ENCODE measurements around the gene DHX34. TPM values are rescaled to one million over a fixed set of nuclear protein-coding genes. Genes with fewer than 3 reads are reported as not detected.
A peak's percentile ranks its signal among the peaks of the same experiment; 100 is the strongest.
"Not testable (repeated sequence)": the region's sequence is repeated elsewhere in the genome, so short reads cannot be mapped to it uniquely, and the experiment has no call there.

DHX34 gene
- total RNA-seq, 1 donor from 2014 or later: 5.2 TPM

GRCh38 chr19:47363758-47364531, 14.8 kb downstream of the DHX34 start:
- DNase-seq (ENCODE audit: low read depth in 2 of 2): peak; percentile 89 to 92

DNA sequence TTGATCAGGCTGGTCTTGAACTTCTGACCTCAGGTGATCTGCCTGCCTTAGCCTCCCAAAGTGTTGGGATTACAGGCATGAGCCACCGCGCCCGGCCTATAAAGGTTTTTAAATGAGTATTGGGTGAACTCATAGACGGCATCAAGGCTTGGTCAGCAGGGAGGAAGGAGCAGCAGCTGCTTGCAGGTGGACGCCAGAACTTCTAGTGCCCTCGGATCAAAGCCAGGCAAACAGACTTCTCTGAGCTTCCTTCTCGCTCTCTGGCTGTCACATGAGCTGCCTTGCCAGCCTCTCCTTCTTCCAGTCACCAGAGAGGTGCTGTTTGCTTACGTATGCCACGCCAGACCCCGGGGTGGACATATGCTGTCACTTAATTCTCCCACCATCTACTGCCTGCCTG, 16.3 kb downstream of the DHX34 start:
- not testable (repeated sequence) for DNase-seq (ENCODE audit: low read depth in 2 of 2)

- peak in 1 of 2 donors; percentile 30 for DNase-seq (ENCODE audit: low read depth in 2 of 2)
Measured at GRCh38 chr19:47370045-47370611, 21.0 kb downstream of the DHX34 start.

- no peak for DNase-seq (ENCODE audit: low read depth in 2 of 2)
Measured at GRCh38 chr19:47371261-47371660, 22.1 kb downstream of the DHX34 start.

DNA sequence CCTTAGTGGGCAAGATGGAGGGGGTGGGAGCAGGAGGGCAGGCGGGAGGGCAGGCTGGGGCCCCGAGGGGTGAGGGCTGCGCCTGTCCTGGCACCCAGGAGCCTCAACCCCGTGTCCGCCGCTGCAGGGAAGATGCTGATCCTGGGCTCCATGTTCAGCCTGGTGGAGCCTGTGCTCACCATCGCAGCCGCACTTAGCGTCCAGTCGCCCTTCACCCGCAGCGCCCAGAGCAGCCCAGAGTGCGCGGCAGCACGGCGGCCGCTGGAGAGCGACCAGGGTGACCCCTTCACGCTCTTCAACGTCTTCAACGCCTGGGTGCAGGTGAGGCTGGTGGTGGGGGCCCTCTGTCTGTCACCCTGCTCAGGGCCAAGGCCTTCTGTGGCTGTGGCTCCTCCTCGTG, 23.5 kb downstream of the DHX34 start:
- DNase-seq (ENCODE audit: low read depth in 2 of 2): no peak

DNA sequence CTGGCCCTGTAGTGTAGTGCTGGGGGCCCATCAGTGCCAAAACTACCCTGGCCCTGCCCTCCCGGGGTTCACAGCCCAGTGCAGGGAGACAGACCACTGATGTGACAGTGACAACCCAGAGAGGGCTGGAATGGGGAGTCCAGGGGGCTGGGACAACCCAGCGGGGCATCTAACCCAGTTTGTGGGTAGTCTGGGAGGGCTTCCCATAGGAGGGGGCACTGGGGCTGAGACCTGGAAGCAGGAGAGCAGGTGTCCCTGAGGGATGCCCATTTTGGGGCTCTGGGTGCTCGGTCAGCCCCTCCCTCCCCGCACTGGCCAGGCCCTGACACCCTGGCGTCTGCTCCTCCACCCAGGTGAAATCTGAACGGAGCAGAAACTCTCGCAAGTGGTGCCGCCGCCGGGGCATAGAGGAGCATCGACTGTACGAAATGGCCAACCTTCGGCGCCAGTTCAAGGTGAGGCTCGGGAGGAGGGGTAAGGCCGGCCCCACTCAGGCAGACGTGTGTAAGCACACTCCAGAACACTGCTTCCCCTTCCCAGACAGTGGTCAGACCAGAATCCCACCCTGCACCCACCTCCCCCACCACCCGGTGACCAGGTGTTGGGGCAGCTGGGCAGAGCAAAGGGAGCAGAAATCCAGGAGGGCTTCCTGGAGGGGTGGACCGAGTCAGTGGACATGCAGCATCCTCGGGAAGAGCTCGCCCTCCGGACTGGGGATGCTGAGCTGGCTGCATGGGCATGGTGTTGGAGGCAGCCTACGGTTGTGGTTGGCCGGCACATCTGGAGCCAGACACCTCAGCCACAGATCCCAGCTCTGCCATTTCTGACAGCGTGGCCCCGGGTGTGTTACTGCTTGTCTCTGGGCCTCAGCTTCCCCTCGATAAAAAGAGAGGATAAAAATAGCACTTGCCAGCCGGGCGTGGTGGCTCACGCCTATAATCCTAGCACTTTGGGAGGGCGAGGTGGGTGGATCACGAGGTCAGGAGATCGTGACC, 24.4 kb downstream of the DHX34 start:
- no peak for DNase-seq (ENCODE audit: low read depth in 2 of 2)

DNA sequence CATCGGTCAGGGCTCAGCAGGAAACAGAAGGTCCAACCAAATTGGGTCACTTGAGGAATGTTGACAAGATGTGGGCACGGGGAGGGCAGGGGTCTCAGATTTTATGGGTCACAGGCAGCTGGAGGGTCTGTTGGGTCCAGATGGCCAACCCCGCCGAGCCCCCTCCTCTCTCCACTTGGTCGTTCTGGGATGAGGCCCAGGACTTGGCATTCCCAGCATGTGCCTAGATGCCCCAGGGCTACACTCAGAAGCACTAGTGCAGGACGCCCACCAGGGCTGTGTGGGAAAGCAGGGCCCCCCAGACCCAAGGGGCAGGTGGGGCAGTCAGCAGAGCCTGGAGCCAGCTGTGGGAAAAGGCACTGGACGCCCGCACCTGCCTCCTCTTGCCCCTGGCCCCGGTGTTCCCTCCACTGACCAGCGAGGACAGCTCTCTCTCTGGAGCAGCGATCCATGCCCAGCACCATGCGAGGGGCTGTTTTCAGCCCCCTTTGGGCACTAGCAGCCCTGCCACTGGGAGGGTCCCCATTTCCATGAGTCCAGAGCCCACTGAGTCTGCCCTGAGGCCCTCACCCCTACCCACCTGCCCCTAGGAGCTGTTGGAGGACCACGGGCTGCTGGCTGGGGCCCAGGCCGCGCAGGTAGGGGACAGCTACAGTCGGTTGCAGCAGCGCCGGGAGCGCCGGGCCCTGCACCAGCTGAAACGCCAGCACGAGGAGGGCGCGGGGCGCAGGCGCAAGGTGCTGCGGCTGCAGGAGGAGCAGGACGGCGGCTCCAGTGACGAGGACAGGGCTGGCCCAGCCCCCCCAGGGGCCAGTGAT, 26.0 kb downstream of the DHX34 start:
- no peak for DNase-seq (ENCODE audit: low read depth in 2 of 2)

- no peak for DNase-seq (ENCODE audit: low read depth in 2 of 2)
Measured at GRCh38 chr19:47375694-47376588, 26.8 kb downstream of the DHX34 start.

- no peak for DNase-seq (ENCODE audit: low read depth in 2 of 2)
Measured at GRCh38 chr19:47376589-47377144, 27.6 kb downstream of the DHX34 start.

DNA sequence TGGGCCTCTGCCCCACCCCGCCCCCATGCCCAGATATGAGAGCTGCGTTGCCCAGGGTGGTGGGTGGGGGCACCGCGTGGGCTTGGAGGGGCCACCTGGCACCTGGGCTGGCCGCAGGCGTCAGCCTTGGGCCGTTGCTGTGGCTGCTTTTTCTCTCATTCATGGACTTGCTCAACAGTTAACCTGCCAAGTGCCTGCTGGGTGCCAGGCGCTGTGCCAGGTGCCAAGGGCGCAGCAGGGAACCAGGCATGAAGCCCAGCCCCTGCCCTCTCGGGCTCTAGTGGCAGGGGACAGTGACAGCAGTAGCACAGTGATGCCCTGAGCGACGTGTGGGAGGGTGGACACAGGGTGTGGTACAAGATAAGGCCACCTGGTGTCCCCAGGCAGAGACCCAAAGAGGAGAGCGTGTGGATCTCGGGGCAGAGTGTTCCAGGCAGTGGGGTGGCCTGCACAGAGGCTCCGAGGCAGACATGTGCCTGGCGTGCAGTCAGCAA, 28.1 kb downstream of the DHX34 start:
- no peak for DNase-seq (ENCODE audit: low read depth in 2 of 2)

- no peak for DNase-seq (ENCODE audit: low read depth in 2 of 2)
Measured at GRCh38 chr19:47377801-47378200, 28.7 kb downstream of the DHX34 start.

DNA sequence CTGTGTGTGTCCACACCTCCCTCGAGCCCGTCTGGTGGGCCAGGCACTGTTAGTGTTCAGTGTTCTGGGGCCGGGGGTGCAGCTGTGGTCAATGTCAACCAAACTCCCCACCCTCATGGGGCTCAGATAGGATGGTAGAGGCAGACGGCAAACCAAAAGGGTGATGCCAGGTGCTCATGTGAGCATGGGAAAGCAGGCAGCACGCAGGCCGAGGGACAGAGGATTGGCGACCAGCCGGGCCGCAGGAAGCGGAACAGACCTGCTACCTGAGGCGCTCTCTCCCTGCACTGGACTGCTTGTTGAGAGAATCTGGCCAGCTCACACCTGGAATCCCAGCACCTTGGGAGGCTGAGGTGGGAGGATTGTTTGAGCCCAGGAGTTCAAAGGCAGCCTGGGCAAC, 29.1 kb downstream of the DHX34 start:
- DNase-seq (ENCODE audit: low read depth in 2 of 2): no peak

DNA sequence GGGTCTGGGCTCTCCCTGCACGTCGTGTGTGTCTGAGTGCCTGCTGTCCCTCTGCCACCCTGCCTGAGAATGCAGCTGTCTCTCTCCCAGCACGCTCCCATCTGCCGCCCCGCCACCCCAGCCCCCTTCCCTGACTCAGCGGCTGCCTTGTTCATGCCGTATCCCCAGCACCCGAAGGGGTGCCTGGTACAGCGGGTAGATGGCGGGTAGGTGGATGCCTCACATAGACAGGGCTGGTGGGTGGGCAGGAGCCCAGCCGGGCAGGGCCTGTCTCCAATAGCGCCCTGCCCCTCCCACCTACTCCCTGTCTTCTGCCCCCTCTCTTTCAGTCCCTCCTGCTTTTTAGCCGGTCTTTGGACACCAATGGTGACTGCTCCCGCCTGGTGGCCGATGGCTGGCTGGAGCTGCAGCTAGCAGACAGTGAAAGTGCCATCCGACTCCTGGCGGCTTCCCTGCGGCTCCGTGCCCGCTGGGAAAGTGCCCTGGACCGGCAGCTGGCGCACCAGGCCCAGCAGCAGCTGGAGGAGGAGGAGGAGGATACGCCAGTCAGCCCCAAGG, 30.3 kb downstream of the DHX34 start:
- no peak for DNase-seq (ENCODE audit: low read depth in 2 of 2)

DNA sequence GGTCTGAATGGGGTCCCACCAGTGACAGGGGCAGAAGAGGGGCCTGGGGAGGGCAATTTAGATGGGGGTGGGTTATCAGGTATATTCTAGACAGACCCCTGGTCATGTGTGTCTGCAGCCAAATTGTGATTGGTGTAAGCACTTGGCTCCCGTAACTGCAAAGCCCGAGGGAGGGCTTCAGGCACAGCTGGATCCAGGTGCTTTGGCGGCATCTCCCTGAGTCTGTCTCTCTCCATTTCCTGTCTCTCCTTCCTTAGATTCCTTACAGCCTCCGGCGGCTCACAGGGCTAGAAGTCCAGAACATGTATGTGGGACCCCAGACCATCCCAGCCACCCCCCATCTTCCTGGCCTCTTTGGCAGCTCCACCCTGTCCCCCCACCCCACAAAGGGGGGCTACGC, 31.4 kb downstream of the DHX34 start:
- DNase-seq (ENCODE audit: low read depth in 2 of 2): no peak

- no peak for DNase-seq (ENCODE audit: low read depth in 2 of 2)
Measured at GRCh38 chr19:47381121-47381520, 32.0 kb downstream of the DHX34 start.

- DNase-seq (ENCODE audit: low read depth in 2 of 2): no peak
Measured at GRCh38 chr19:47381653-47382279, 32.7 kb downstream of the DHX34 start.

- not testable (repeated sequence) for DNase-seq (ENCODE audit: low read depth in 2 of 2)
Measured at GRCh38 chr19:47383890-47384289, 34.8 kb downstream of the DHX34 start.

DNA sequence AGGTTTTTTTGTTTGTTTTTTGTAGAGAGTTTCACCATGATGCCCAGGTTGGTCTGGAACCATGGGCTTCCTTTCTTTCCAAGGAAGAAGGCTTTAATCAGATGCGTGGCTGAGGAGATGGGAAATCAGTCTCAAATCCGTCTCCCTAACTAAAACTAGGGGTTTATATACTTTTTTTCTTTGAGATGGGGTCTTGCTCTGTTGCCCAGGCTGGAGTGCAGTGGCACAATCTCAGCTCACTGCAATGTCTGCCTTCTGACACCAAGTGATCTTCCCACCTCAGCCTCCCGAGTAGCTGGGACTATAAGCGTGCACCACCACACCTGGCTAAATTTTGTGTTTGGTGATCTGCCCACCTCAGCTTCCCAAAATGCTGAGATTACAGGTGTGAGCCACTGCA, 35.4 kb downstream of the DHX34 start:
- not testable (repeated sequence) for DNase-seq (ENCODE audit: low read depth in 2 of 2)

- not testable (repeated sequence) for DNase-seq (ENCODE audit: low read depth in 2 of 2)
Measured at GRCh38 chr19:47386582-47386981, 37.5 kb downstream of the DHX34 start.

All from lung microvascular endothelial cell (primary cell).